Amniotic epithelial cell (primary cell): ENCODE results near the gene SLC25A1.
A peak's percentile ranks its signal among the peaks of the same experiment; 100 is the strongest.

Experiments used
- DNase-seq: peaks from one replicate; pipeline ENCODE4 v3.0.0-alpha.2; 2010; ENCODE audit warnings: low read depth

SLC25A1 gene

DNA sequence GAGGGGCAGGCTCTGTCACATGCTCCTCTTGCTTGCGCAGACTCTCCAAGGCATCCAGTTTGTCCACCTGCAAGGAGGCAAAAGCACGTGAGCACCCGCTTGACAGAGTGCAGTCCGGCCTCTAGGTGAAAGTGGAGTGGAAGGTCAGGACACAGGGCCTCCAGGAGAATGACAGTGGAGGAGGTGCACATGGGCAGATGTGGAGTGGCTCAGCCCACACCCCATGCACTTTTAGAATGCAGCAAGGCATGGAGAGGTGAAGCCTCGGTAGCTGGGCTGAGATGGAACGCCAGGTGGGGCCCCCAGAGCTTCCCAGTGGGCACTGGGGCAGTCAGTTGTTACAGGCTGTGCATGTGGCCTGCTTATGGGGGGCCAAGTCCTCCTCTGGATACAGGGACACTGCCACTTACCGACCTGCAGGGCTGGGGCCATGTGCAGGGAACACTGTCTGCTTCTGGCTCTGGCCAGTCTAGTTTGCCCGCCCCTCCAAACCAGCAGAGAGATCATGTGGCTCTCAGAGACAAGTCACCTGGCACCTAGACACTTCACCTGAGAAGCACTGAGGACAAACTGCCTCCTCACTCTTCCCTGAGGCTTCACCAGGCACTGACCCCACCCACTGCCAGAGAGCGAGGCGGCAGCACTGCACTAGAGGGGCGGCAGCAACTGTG lies 2.3 kb upstream of the SLC25A1 start:
- no peak for DNase-seq

GRCh38 chr22:19180234-19180633 lies 1.7 kb upstream of the SLC25A1 start:
- no peak for DNase-seq

GRCh38 chr22:19179497-19180048 lies 1.0 kb upstream of the SLC25A1 start:
- DNase-seq: peak; percentile 83

DNA sequence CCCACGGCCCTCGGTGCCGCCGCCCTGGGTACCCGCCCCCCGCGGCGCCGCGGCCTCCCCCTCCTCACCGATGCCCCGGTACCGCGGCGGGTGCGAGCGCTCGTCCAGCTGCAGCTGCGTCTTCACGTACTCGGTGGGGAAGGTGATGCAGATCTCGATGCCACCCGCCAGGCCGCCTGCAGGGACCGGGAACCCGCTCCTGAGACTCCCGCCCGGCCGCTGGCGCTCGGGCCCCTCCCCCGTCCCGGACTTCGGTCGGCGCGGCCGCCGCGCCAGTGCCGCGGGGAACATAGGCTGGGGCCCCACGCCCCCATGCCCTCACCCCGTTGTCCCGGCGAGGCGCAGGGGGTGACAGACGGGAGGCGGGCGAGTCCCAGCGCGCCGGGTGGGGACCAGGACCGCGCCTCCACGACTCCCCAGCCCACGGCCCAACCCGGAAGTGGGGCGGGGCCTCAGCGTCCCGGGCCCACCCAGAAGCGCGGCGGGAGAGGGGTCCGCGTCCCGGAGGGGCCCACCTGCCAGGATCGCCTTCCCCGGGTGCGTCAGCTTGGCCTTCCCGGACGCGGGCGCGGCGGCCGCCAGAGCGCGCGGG lies 375 bp downstream of the SLC25A1 start:
- DNase-seq: no peak

DNA sequence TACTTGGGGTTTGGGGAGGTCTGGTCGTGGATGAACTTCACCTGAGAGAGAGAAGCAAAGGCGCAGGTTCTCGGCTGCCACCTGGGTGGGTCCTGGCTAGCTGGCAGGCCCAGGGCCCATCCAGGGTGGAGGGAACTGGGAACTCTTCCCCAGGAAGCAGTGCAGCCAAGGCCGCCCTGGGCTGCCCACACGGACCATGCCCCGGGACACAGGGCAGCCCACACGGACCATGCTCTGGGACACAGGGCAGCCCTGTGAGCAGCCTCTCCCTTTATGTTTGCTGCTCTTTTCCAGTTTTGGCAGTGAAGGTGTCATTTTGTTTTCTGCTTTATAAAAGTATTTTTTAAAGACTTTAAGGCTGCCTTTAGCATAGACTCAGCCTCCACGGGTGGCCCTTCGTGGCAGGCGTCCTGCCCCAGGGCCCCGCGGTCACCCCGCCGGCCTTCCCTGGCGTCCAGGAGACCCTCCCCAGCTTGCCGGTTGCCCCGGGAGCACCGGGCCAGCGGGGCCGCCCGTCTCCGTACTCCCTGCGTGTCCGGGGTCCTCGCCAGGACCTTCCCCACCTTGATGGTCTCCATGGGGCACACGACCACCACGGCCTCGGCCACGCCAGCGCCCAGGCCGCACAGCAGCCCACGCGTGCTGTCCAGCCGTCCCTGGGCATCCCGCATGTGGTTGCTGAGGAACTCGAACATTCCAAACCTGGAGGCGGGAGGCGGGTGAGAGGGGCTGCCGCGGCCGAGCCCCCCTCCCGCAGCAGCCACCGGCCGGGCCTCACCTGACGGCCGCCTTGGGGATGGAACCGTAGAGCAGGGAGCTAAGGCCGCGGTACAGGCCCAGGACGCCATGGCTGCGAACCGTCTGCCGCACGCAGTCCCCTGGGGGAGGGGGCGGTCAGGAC lies 1.1 kb downstream of the SLC25A1 start:
- no peak for DNase-seq

DNA sequence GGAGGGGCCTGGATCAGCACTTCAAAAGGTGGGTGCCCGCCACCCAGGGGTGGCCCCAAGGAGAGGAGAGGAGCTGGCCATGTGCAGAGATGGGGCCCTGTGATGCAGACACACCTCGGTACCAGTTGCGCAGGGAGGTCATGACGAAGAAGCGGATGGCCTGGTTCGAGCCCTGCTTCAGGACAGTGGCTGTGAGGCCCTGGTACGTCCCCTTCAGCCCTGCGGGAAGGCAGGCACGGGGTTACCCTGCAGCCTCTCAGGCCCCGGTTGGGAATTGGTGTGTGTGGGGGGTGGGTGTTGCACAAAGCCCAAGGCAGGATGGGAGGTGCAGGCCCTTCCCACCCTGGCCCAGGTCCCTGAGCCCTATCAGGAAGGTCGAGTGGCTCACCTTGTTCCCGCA lies 1.8 kb downstream of the SLC25A1 start:
- no peak for DNase-seq

DNA sequence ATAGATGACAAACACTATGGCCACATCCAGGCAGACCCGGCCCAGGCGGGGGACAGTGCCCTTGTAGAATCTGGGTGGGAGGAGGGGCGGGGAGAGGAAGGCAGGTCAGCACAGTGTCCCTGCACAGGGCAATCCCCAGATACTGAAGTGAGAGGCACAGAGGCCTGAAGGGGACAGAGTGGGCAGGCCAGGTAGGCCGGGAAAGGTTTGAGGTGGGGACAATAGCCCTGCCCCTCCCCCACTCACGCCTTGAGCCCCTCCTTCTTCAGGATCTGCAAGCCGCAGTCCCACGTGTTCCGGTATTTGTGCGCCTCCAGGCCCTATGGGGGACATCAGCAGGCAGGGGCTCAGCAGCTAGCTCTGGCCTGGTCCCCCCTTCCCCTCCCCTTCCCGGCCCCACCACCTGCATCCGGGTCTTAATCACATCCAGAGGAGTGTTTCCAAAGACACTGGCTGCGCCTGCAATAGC lies 2.3 kb downstream of the SLC25A1 start:
- DNase-seq: no peak

- DNase-seq: no peak
Observed at GRCh38 chr22:19175602-19176174, 2.8 kb downstream of the SLC25A1 start.

DNA sequence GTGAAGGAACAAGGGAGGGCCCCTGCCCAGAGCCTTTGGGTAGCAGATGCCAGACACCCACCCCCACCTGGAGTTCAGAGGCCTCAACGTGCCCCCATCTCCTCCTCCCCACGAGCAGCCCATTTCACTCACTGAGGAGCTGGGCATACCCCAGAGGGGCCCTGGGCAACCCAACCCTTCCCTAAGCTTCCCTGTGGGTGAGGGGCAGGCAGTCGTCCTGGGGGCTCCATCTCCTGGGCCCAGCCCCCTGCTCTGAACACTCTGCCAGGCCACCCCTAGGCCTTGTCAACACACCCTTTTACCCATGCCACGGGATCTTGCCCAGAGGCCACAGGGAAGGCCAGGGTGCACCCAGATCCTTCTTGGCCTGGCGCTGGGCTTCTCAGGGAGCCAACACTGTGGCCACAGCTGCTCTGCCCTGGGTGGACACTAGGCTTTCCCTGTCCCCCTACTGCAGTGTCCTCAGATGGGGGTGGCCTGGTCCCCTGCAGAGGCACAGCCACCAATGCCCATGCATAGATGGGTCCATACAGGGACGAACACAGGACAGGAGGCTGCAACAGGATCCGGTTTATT lies 3.4 kb downstream of the SLC25A1 start:
- DNase-seq: no peak

GRCh38 chr22:19174106-19175025 lies 4.2 kb downstream of the SLC25A1 start:
- peak; percentile 57 for DNase-seq

GRCh38 chr22:19173047-19174035 lies 5.2 kb downstream of the SLC25A1 start:
- DNase-seq: no peak

GRCh38 chr22:19172213-19173046 lies 6.1 kb downstream of the SLC25A1 start:
- no peak for DNase-seq

- DNase-seq: no peak
Observed at GRCh38 chr22:19169947-19170318, 8.6 kb downstream of the SLC25A1 start.

- no peak for DNase-seq
Observed at GRCh38 chr22:19169002-19169946, 9.3 kb downstream of the SLC25A1 start.

- no peak for DNase-seq
Observed at GRCh38 chr22:19168088-19168890, 10.2 kb downstream of the SLC25A1 start.

DNA sequence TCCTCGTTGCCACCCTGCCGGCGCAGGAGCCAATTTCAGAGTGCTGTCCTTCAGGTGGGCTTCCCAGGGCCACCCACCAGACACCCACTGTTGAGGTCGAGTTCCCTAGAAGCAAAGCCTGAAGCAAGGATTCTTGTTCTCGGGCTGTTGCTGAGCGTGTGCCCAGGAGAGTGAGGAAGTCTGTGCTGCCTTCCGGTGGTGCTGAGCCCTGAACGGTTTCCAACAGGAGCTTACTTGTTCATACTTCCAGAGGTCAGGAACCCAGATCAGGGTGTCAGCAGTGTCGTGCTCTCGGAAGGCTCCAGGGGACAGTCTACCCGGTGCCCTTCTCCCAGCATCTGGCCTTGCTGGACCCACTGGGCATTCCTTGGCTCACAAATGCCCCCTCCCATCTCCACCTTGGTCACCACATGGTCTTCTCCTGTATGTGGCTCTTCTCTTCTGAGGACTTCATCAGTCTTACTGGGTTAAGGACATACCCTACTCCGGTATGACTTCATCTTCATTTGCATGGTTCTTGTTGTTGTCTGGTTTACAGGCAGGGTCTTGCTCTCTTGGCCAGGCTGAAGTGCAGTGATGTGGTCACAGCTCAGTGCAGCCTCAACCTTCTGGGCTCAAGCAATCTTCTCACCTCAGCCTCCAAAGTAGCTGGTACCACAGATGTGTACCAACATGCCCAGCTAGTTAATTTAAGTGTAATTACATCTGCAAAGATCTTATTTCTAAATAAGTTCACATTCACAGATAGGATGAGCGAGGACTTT lies 11.2 kb downstream of the SLC25A1 start:
- DNase-seq: no peak
